Measurements from ENCODE around the gene CNPY1. TPM values are rescaled to one million over a fixed set of nuclear protein-coding genes. Genes with fewer than 3 reads are reported as not detected.

CNPY1 gene
- total and polyA plus RNA-seq, 2 of the 8 experiments (the other 6 are each of a cell fraction or from before 2014, with no cell fraction given) = not detected

DNA sequence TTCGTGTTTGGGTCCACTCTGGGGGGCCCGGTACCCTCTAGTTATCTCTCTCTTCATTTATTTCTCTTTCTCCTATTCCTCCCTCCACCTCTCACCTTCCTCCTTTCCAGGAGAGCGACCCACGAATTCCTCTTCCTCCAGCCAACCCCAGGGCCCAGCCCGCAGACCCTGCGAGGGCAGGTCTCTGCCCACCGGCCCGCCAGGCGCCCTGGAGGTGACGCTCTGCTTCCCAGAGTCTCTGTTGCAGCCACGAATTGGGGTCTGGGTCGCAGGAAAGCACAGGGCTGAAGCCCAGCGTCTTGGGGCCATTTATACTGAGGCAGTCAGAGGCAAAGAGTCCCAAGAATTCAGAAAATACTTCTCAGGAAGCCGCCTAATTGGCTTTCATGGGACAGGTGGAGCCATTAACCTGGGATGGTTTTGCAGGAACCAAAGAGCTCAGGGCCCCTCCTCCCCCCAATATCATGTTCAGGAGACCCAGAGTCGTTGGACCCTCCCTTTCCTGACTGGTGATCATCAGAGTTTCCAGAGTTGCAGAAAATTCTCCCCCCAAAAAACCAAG lies 91.1 kb downstream of the CNPY1 start:
- Histone ChIP-seq H3K36me3 (ENCODE audit: control insufficient read depth in 2 of 4, insufficient read depth in 4 of 4, low read length in 3 of 4) (peaks cover 0 to 16% (median 0%) of the 10 kb centered on the region in 4 experiments; a peak in 1 of 8 replicates), H2AFZ (ENCODE audit: low read length) (no peak overlapping the region), H2AK5ac (ENCODE audit: low read depth, low read length) (no peak overlapping the region), H3K18ac (ENCODE audit: extremely low read depth, low read length) (no peak overlapping the region), H3K23me2 (ENCODE audit: low read depth, low read length) (no peaks in the 10 kb centered on the region; the same call in 1 of the 2 replicates), H2BK15ac (ENCODE audit: low read length) (no peak overlapping the region), H3K4ac (replicated peaks; ENCODE audit: insufficient read length, low read depth, low read length) (no peak overlapping the region), H3K9me3 (ENCODE audit: insufficient read depth in 2 of 2, low read depth in 1 of 2, low read length in 1 of 2) (no peaks in the 10 kb centered on the region; a peak in 1 of 4 replicates), H2BK5ac (ENCODE audit: low read depth, low read length) (no peak overlapping the region), H3K56ac (replicated peaks; ENCODE audit: insufficient read length, low read depth, low read length) (no peak overlapping the region), H3K14ac (ENCODE audit: insufficient read length) (no peak overlapping the region), H2BK12ac (ENCODE audit: low read depth, low read length) (no peak overlapping the region), H3K27ac (ENCODE audit: low read depth, low read length) (no peak overlapping the region), H2BK120ac (replicated peaks; ENCODE audit: low read depth, low read length) (no peak overlapping the region), H4K8ac (ENCODE audit: extremely low read depth, insufficient read depth, low read length) (no peak overlapping the region), H3K4me1 (replicated peaks in 1 of 4; ENCODE audit: control insufficient read depth in 3 of 4, insufficient read depth in 4 of 4, low read length in 3 of 4) (peaks cover 0 to 14% (median 7%) of the 10 kb centered on the region in 4 experiments; a peak in 5 of 7 replicates), H4K91ac (replicated peaks; ENCODE audit: insufficient read length, low read length) (no peak overlapping the region), H3K79me1 (ENCODE audit: low read depth, low read length) (no peaks in the 10 kb centered on the region; the same call in 1 of the 2 replicates), H4K5ac (ENCODE audit: insufficient read length, low read depth, low read length) (no peak overlapping the region), H3K4me2 (ENCODE audit: insufficient read depth in 1 of 2, low read depth in 2 of 2, low read length in 2 of 2) (no peak overlapping the region; a peak in 1 of 4 replicates), H3K4me3 (ENCODE audit: extremely low read depth in 1 of 4, insufficient read depth in 2 of 4, low read depth in 3 of 4, low read length in 4 of 4) (no peak overlapping the region), H3K9ac (replicated peaks in 1 of 4; ENCODE audit: extremely low read depth in 1 of 4, low read depth in 3 of 4, low read length in 3 of 4) (no peak overlapping the region), H4K20me1 (replicated peaks in 1 of 2; ENCODE audit: control insufficient read depth in 1 of 2, insufficient read depth in 2 of 2, low read length in 2 of 2) (peaks cover 35 to 47% of the 10 kb centered on the region in 2 experiments), H2BK20ac (ENCODE audit: low read length) (no peak overlapping the region), H3K23ac (ENCODE audit: insufficient read length) (no peak overlapping the region), H3K27me3 (replicated peaks in 1 of 4; ENCODE audit: control insufficient read depth in 3 of 4, extremely low read depth in 1 of 4, insufficient read depth in 3 of 4, low read length in 3 of 4) (peaks cover 98 to 99% (median 98%) of the 10 kb centered on the region in 4 experiments), H3K79me2 (ENCODE audit: control insufficient read depth in 1 of 2, insufficient read depth in 2 of 2, low read length in 2 of 2) (no peaks in the 10 kb centered on the region)
- DNase-seq (ENCODE audit: low read depth in 1 of 2, low spot score in 2 of 2) (no peak), FAIRE-seq (no peak)
- ChIA-PET CTCF (ENCODE audit: partially characterized antibody) (interaction anchor here (0.7 to 2.9 kb wide), 6 partner anchors 44 to 85 kb away, joined by 3 to 17 read pairs (median 5); no protein-coding TSS in a partner anchor), POLR2A (ENCODE audit: partially characterized antibody) (no interaction called here)
- TF ChIP-seq RNF2 (IDR thresholded peaks at IDR 0.05; ENCODE audit: borderline replicate concordance, low read depth, low read length, missing control alignments, poor library complexity, severe bottlenecking) = peak; percentile 50
- TF ChIP-seq EZH2 (IDR thresholded peaks at IDR 0.05; ENCODE audit: low read depth, low read length, severe bottlenecking) = peak; percentile 24
- TF ChIP-seq, protein P1, sequence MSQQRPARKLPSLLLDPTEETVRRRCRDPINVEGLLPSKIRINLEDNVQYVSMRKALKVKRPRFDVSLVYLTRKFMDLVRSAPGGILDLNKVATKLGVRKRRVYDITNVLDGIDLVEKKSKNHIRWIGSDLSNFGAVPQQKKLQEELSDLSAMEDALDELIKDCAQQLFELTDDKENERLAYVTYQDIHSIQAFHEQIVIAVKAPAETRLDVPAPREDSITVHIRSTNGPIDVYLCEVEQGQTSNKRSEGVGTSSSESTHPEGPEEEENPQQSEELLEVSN (IDR thresholded peaks at IDR 0.05) = no peak
- TF ChIP-seq SUZ12 (IDR thresholded peaks at IDR 0.05; ENCODE audit: low read length) = peak; percentile 46
- TF ChIP-seq CBX8 (IDR thresholded peaks at IDR 0.05; ENCODE audit: borderline replicate concordance, low read depth, low read length) = peak; percentile 66; the same call in 1 of the 2 replicates
- WGBS, 2 experiments (ENCODE audit: extremely low coverage in 1 of 2, insufficient coverage in 1 of 2, insufficient read length in 1 of 2, insufficient replicate concordance in 2 of 2, low coverage in 1 of 2, low lambda C conversion rate in 2 of 2, missing lambda C conversion rate in 1 of 2) = 6% methylated on average over 15 of the region's 15 CpGs; no CpG with 5 or more reads in 1 of the 2 experiments

Data from H1 (cell line).